ENCODE results near the gene RGSL1. TPM values are rescaled to one million over a fixed set of nuclear protein-coding genes. Genes with fewer than 3 reads are reported as not detected.

RGSL1 gene
- total and polyA plus RNA-seq, 4 donors: 0.07 to 0.50 (median 0.31) TPM; not detected in 1

GRCh38 chr1:182574156-182574555 is 124.2 kb downstream of the RGSL1 start:
- peaks cover 0 to 14% (median 11%) of the 10 kb centered on the region in 4 donors for H3K4me1 ChIP-seq (ENCODE audit: control insufficient read depth in 4 of 4, insufficient read depth in 4 of 4, low read length in 3 of 4)
- no peak for TF ChIP-seq YY1 (IDR thresholded peaks at IDR 0.05)
- TF ChIP-seq MAX (IDR thresholded peaks at IDR 0.05): no peak
- TF ChIP-seq NR2F2 (IDR thresholded peaks at IDR 0.05): no peak
- TF ChIP-seq RXRA (IDR thresholded peaks at IDR 0.05): no peak
- TF ChIP-seq EGR1 (IDR thresholded peaks at IDR 0.05; ENCODE audit: low read depth in 2 of 2): no peak
- TF ChIP-seq TAF1 (conservative IDR thresholded peaks at IDR 0.05): no peak
- TF ChIP-seq ATF3 (IDR thresholded peaks at IDR 0.05): no peak
- TF ChIP-seq RAD21 (IDR thresholded peaks at IDR 0.05): no peak
- no peak for TF ChIP-seq FOXA1 (IDR thresholded peaks at IDR 0.05)
- no peak for TF ChIP-seq ZBTB33 (IDR thresholded peaks at IDR 0.05)
- no peak for TF ChIP-seq FOXA2 (IDR thresholded peaks at IDR 0.05)
- no peaks in the 10 kb centered on the region for H3K27me3 ChIP-seq (ENCODE audit: control insufficient read depth in 4 of 4, insufficient read depth in 4 of 4, low read length in 3 of 4)
- no peaks in the 10 kb centered on the region for H3K9me3 ChIP-seq (ENCODE audit: control insufficient read depth in 4 of 4, low read length in 3 of 4)
- H3K36me3 ChIP-seq (ENCODE audit: control insufficient read depth in 4 of 4, insufficient read depth in 3 of 4, low read depth in 1 of 4, low read length in 3 of 4): peaks cover 0 to 1% (median 0%) of the 10 kb centered on the region in 4 donors
- H3K9ac ChIP-seq (ENCODE audit: low read depth in 1 of 2, low read length in 2 of 2): no peak overlapping the region
- no peak overlapping the region for H3K27ac ChIP-seq (ENCODE audit: low read depth in 1 of 2, low read length in 2 of 2)
- 97% methylated on average over 4 of the region's 4 CpGs for WGBS
- no peak for DNase-seq (ENCODE audit: low spot score)
- no peak overlapping the region for H3K4me3 ChIP-seq (ENCODE audit: low read depth in 1 of 3, low read length in 3 of 3)

- TF ChIP-seq RAD21 (IDR thresholded peaks at IDR 0.05) (peak; percentile 43 to 50), YY1 (IDR thresholded peaks at IDR 0.05) (peak; percentile 74), RXRA (IDR thresholded peaks at IDR 0.05) (peak; percentile 75 to 88), ATF3 (IDR thresholded peaks at IDR 0.05) (peak; percentile 53), HNF4A (conservative IDR thresholded peaks at IDR 0.05) (peak; percentile 98 to 99), REST (IDR thresholded peaks at IDR 0.05) (peak; percentile 70), NR2F2 (IDR thresholded peaks at IDR 0.05) (no peak), EGR1 (IDR thresholded peaks at IDR 0.05; ENCODE audit: low read depth in 2 of 2) (no peak), SP1 (IDR thresholded peaks at IDR 0.05) (peak; percentile 94), HNF4G (IDR thresholded peaks at IDR 0.05) (peak; percentile 94), FOXA1 (IDR thresholded peaks at IDR 0.05) (peak; percentile 45), JUND (IDR thresholded peaks at IDR 0.05) (peak; percentile 69 to 89), MAX (IDR thresholded peaks at IDR 0.05) (peak; percentile 77), CTCF (IDR thresholded peaks at IDR 0.05; ENCODE audit: low read depth, low read length, missing input control) (no peak), ZBTB33 (IDR thresholded peaks at IDR 0.05) (peak; percentile 62), FOXA2 (IDR thresholded peaks at IDR 0.05) (peak; percentile 43), TAF1 (conservative IDR thresholded peaks at IDR 0.05) (no peak), GABPA (IDR thresholded peaks at IDR 0.05 in 1 of 2, conservative IDR thresholded peaks at IDR 0.05 in 1 of 2) (peak in 1 of 2 donors; percentile 8)
- Histone ChIP-seq H3K36me3 (ENCODE audit: control insufficient read depth in 4 of 4, insufficient read depth in 3 of 4, low read depth in 1 of 4, low read length in 3 of 4) (peaks cover 0 to 15% (median 4%) of the 10 kb centered on the region in 4 donors), H3K9me3 (ENCODE audit: control insufficient read depth in 4 of 4, low read length in 3 of 4) (no peaks in the 10 kb centered on the region), H3K9ac (ENCODE audit: low read depth in 1 of 2, low read length in 2 of 2) (peak overlapping the region in 1 of 2 donors; percentile 16), H3K4me1 (ENCODE audit: control insufficient read depth in 4 of 4, insufficient read depth in 4 of 4, low read length in 3 of 4) (peaks cover 0 to 14% (median 11%) of the 10 kb centered on the region in 4 donors), H3K27ac (ENCODE audit: low read depth in 1 of 2, low read length in 2 of 2) (peak overlapping the region; percentile 60 to 61), H3K4me3 (ENCODE audit: low read depth in 1 of 3, low read length in 3 of 3) (no peak overlapping the region), H3K27me3 (ENCODE audit: control insufficient read depth in 4 of 4, insufficient read depth in 4 of 4, low read length in 3 of 4) (no peaks in the 10 kb centered on the region)
- whole genome bisulfite sequencing: 39% methylated on average over 3 of the region's 3 CpGs
- DNase-seq (ENCODE audit: low spot score): no peak
These were observed 125.7 kb downstream of the RGSL1 start for GRCh38 chr1:182575540-182576149.
